ENCODE results near the gene MAGEH1.
"Not testable (repeated sequence)": the region's sequence is repeated elsewhere in the genome, so short reads cannot be mapped to it uniquely, and the experiment has no call there.

MAGEH1 gene

GRCh38 chrX:55451990-55452832 lies at the start of gene MAGEH1:
Gene MAGEH1, plus strand, starts transcription at chrX:55452127. Its CDS starts 248 bp downstream, at chrX:55452375.
- Histone ChIP-seq H3K27me3 (ENCODE audit: low read length) (no peaks in the 10 kb centered on the region), H3K4me3 (ENCODE audit: insufficient read depth, low read length, poor library complexity, severe bottlenecking) (peak within 1 kb of the TSS; percentile 68), H2AFZ (ENCODE audit: low read depth, low read length, severe bottlenecking) (peak within 1 kb of the TSS; percentile 83), H3K79me2 (ENCODE audit: insufficient read depth, low read length) (no peaks in the 10 kb centered on the region), H4K20me1 (ENCODE audit: low read depth, low read length) (no peaks in the 10 kb centered on the region), H3K9me3 (ENCODE audit: insufficient read depth, low read length) (no peaks in the 10 kb centered on the region), H3K36me3 (ENCODE audit: low read length) (no peaks in the 10 kb centered on the region), H3F3A (ENCODE audit: insufficient read depth) (no peaks in the 10 kb centered on the region), H3K27ac (ENCODE audit: low read depth, low read length) (peak within 1 kb of the TSS; percentile 27), H3K9ac (ENCODE audit: low read length) (peak within 1 kb of the TSS; percentile 68), H3K4me2 (ENCODE audit: low read depth, low read length, poor library complexity, severe bottlenecking) (peak within 1 kb of the TSS; percentile 78), H3K9me2 (replicated peaks; ENCODE audit: insufficient read depth, low read length) (no peaks in the 10 kb centered on the region)
- TF ChIP-seq EZH2phosphoT487 (conservative IDR thresholded peaks at IDR 0.05; ENCODE audit: low read length) (no peak), CTCF (IDR thresholded peaks at IDR 0.05; ENCODE audit: insufficient read depth, low read length, poor library complexity, severe bottlenecking) (no peak)

- not testable (repeated sequence) for H3K27ac ChIP-seq (ENCODE audit: low read depth, low read length); H3F3A ChIP-seq (ENCODE audit: insufficient read depth); H3K79me2 ChIP-seq (ENCODE audit: insufficient read depth, low read length); H3K4me3 ChIP-seq (ENCODE audit: insufficient read depth, low read length, poor library complexity, severe bottlenecking); H3K27me3 ChIP-seq (ENCODE audit: low read length); H3K36me3 ChIP-seq (ENCODE audit: low read length); H4K20me1 ChIP-seq (ENCODE audit: low read depth, low read length); H3K4me2 ChIP-seq (ENCODE audit: low read depth, low read length, poor library complexity, severe bottlenecking); H2AFZ ChIP-seq (ENCODE audit: low read depth, low read length, severe bottlenecking); H3K9me3 ChIP-seq (ENCODE audit: insufficient read depth, low read length); H3K9me2 ChIP-seq (replicated peaks; ENCODE audit: insufficient read depth, low read length); H3K9ac ChIP-seq (ENCODE audit: low read length)
Measured at GRCh38 chrX:55427079-55427478, 24.8 kb upstream of the MAGEH1 start.

GRCh38 chrX:55443468-55443867 lies 8.5 kb upstream of the MAGEH1 start:
- H3K27ac ChIP-seq (ENCODE audit: low read depth, low read length); H4K20me1 ChIP-seq (ENCODE audit: low read depth, low read length); H3F3A ChIP-seq (ENCODE audit: insufficient read depth); H3K36me3 ChIP-seq (ENCODE audit: low read length); H3K27me3 ChIP-seq (ENCODE audit: low read length); H3K9ac ChIP-seq (ENCODE audit: low read length); H3K9me2 ChIP-seq (replicated peaks; ENCODE audit: insufficient read depth, low read length); H2AFZ ChIP-seq (ENCODE audit: low read depth, low read length, severe bottlenecking); H3K9me3 ChIP-seq (ENCODE audit: insufficient read depth, low read length); H3K4me2 ChIP-seq (ENCODE audit: low read depth, low read length, poor library complexity, severe bottlenecking); H3K79me2 ChIP-seq (ENCODE audit: insufficient read depth, low read length); H3K4me3 ChIP-seq (ENCODE audit: insufficient read depth, low read length, poor library complexity, severe bottlenecking): not testable (repeated sequence)

GRCh38 chrX:55450259-55450658 lies 1.7 kb upstream of the MAGEH1 start:
- Histone ChIP-seq H3K4me2 (ENCODE audit: low read depth, low read length, poor library complexity, severe bottlenecking) (no peak overlapping the region), H3K79me2 (ENCODE audit: insufficient read depth, low read length) (no peaks in the 10 kb centered on the region), H3K4me3 (ENCODE audit: insufficient read depth, low read length, poor library complexity, severe bottlenecking) (no peak overlapping the region), H3K9me2 (replicated peaks; ENCODE audit: insufficient read depth, low read length) (no peaks in the 10 kb centered on the region), H3F3A (ENCODE audit: insufficient read depth) (no peaks in the 10 kb centered on the region), H3K27ac (ENCODE audit: low read depth, low read length) (no peak overlapping the region), H4K20me1 (ENCODE audit: low read depth, low read length) (no peaks in the 10 kb centered on the region), H3K9ac (ENCODE audit: low read length) (no peak overlapping the region), H3K27me3 (ENCODE audit: low read length) (no peaks in the 10 kb centered on the region), H3K9me3 (ENCODE audit: insufficient read depth, low read length) (no peaks in the 10 kb centered on the region), H2AFZ (ENCODE audit: low read depth, low read length, severe bottlenecking) (no peak overlapping the region), H3K36me3 (ENCODE audit: low read length) (no peaks in the 10 kb centered on the region)
- no peak for TF ChIP-seq EZH2phosphoT487 (conservative IDR thresholded peaks at IDR 0.05; ENCODE audit: low read length)
- TF ChIP-seq CTCF (IDR thresholded peaks at IDR 0.05; ENCODE audit: insufficient read depth, low read length, poor library complexity, severe bottlenecking), result no peak
